ENCODE data around the gene NPPA. TPM values are rescaled to one million over a fixed set of nuclear protein-coding genes. Genes with fewer than 3 reads are reported as not detected.

The NPPA gene
- total RNA-seq, 1 donor from 2014 or later, result 1,100 TPM

DNA sequence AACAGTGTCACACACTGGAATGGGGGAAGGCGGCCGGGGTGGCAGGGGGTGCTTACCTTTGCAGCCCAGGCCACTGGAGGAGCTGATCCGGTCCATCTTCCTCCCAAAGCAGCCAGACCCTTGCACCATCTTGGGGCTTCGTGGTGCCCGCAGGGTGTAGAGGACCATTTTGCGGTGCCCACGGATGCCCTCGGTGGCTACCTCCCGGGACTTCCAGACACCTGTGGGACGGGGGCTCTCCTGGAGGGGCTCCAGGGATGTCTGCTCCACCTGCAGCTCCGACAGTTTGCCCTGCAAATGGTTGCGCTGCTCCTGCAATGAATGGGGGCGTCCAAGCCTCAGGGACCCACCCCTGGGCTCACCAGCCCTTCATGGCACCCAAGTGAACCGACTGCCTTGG lies 10.6 kb upstream of the NPPA start:
- Histone ChIP-seq H3K4me3 (no peak overlapping the region), H3K4me1 (peaks cover 6% of the 10 kb centered on the region), H3K27me3 (ENCODE audit: low read depth) (peaks cover 87% of the 10 kb centered on the region), H3K9me3 (replicated peaks) (no peaks in the 10 kb centered on the region), H3K27ac (replicated peaks) (no peak overlapping the region), H3K36me3 (no peaks in the 10 kb centered on the region)
- TF ChIP-seq, protein P1, sequence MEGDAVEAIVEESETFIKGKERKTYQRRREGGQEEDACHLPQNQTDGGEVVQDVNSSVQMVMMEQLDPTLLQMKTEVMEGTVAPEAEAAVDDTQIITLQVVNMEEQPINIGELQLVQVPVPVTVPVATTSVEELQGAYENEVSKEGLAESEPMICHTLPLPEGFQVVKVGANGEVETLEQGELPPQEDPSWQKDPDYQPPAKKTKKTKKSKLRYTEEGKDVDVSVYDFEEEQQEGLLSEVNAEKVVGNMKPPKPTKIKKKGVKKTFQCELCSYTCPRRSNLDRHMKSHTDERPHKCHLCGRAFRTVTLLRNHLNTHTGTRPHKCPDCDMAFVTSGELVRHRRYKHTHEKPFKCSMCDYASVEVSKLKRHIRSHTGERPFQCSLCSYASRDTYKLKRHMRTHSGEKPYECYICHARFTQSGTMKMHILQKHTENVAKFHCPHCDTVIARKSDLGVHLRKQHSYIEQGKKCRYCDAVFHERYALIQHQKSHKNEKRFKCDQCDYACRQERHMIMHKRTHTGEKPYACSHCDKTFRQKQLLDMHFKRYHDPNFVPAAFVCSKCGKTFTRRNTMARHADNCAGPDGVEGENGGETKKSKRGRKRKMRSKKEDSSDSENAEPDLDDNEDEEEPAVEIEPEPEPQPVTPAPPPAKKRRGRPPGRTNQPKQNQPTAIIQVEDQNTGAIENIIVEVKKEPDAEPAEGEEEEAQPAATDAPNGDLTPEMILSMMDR (IDR thresholded peaks at IDR 0.05; ENCODE audit: borderline replicate concordance), result no peak
- DNase-seq, result no peak
- intact Hi-C loops (cut with micrococcal nuclease), result no loop called here

DNA sequence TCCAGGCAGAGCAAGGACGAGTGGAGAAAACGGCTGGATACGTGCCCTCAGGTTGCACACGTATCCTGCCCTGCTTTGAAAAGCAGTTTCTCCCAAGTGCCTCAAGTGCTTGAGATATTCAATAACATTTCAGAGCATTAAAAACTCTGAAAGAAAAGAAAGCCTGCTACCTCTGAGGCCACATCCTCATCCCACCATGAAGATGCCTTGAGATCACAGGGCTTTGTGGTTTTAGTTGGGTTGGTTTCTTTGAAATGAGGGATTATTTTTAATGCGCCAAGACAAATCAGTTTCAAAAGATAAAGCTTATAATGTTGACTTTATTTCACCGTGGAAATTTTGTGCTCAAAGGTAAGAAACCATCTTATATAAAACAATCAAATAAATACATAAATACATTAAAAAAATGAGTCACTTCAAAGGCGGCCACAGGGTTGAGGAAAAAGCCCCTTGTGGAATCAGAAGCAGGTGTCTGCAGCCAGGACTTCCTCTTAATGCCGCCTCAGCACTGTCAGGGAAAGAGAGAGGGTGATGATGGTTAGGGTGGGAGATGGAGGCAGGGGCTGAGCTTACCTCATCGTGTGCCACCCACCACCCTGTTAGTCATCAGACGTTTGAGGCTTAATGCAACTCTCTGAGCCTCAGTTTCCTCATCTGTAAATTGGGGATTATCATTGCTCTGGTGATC lies 9.7 kb upstream of the NPPA start:
- Histone ChIP-seq H3K27ac (replicated peaks) (no peak overlapping the region), H3K4me3 (no peak overlapping the region), H3K36me3 (no peaks in the 10 kb centered on the region), H3K27me3 (ENCODE audit: low read depth) (peaks cover 78% of the 10 kb centered on the region), H3K4me1 (peaks cover 6% of the 10 kb centered on the region), H3K9me3 (replicated peaks) (no peaks in the 10 kb centered on the region)
- intact Hi-C loops (cut with micrococcal nuclease), result no loop called here
- DNase-seq, result no peak
- TF ChIP-seq, protein P1 (IDR thresholded peaks at IDR 0.05; ENCODE audit: borderline replicate concordance), result no peak

DNA sequence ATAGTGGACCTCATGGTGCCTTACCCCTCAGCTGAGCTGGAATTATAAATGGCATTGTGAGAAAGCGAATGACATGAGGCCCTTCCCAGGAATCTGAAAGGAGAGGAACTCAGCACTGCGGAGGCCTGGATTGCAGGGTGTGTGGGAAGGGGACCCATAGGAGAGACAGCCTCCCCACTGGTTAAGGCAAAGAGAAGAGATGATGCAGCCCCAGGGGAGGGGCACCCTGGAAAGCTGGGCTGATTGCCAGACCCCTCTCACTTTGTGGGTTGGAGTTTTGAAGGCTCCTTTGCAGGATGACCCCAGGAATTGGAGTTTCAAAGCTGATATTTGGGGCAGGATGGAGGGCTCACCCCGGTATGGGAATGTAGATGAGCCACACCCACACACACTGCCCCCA lies 9.1 kb upstream of the NPPA start:
- Histone ChIP-seq H3K27me3 (ENCODE audit: low read depth) (peaks cover 72% of the 10 kb centered on the region), H3K27ac (replicated peaks) (no peak overlapping the region), H3K9me3 (replicated peaks) (no peaks in the 10 kb centered on the region), H3K4me1 (peaks cover 6% of the 10 kb centered on the region), H3K4me3 (no peak overlapping the region), H3K36me3 (no peaks in the 10 kb centered on the region)
- no peak for DNase-seq
- intact Hi-C loops (cut with micrococcal nuclease), result no loop called here
- TF ChIP-seq, protein P1 (IDR thresholded peaks at IDR 0.05; ENCODE audit: borderline replicate concordance), result no peak

DNA sequence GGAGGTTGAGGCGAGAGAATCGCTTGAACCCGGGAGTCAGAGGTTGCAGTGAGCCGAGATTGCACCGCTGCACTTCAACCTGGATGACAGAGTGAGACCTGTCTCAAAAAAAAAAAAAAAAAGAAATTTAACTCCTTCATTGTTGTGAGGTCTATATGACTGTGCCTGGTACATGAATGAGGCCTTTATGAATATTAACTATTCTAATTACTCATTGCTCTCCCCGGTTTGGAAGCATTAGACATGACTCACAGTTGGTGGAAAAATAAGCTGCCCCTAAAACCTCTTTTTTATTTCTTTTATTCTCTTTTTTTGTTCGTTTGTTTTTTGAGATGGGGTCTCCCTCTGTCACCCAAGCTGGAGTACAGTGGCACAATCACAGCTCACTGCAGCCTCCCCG lies 7.8 kb upstream of the NPPA start:
- DNase-seq, result no peak
- intact Hi-C loops (cut with micrococcal nuclease), result no loop called here
- Histone ChIP-seq H3K27ac (replicated peaks) (no peak overlapping the region), H3K9me3 (replicated peaks) (no peaks in the 10 kb centered on the region), H3K4me1 (peaks cover 6% of the 10 kb centered on the region), H3K4me3 (no peak overlapping the region), H3K36me3 (no peaks in the 10 kb centered on the region), H3K27me3 (ENCODE audit: low read depth) (peaks cover 59% of the 10 kb centered on the region)
- TF ChIP-seq, protein P1 (IDR thresholded peaks at IDR 0.05; ENCODE audit: borderline replicate concordance), result no peak

DNA sequence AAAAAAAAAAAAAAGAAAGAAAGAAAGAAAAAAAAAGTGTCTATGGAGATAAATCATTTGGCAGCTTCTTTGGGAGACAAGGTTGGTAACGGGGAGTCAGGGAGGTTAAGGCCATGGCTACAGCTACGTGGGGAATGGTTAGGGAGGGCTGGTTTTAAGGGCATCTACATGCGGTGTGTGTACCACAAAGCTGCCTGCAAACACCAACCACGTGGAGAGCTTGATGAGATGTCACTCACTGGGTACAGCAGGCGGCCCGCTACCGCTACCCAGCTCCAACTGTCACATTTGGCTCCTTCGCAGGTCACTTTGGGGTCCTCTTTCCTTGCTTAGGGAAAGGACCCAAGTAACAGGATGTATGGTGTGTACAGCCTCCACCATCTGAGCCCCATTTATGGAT lies 6.9 kb upstream of the NPPA start:
- H3K27me3 ChIP-seq (ENCODE audit: low read depth), result peaks cover 51% of the 10 kb centered on the region

More for the DNA sequence above, 6.9 kb upstream of the NPPA start:
- no peak overlapping the region for H3K27ac ChIP-seq (replicated peaks)
- H3K9me3 ChIP-seq (replicated peaks), result no peaks in the 10 kb centered on the region
- intact Hi-C loops (cut with micrococcal nuclease), result no loop called here
- no peak for DNase-seq
- TF ChIP-seq, protein P1 (IDR thresholded peaks at IDR 0.05; ENCODE audit: borderline replicate concordance), result no peak
- H3K36me3 ChIP-seq, result no peaks in the 10 kb centered on the region
- peaks cover 6% of the 10 kb centered on the region for H3K4me1 ChIP-seq
- H3K4me3 ChIP-seq, result no peak overlapping the region

Data from left ventricle myocardium inferior (tissue), 1 donor.